Lung (tissue), 12 donors: ENCODE results near the gene LITAF. TPM values are rescaled to one million over a fixed set of nuclear protein-coding genes. Genes with fewer than 3 reads are reported as not detected.

Source experiments
- ATAC-seq: fragments of 200-7000 bp; cut with Tn5 transposase; one replicate; pipeline ENCODE4 v1.9.1; 2020; ENCODE audit warnings: moderate number of reproducible peaks; ENCODE audit not compliant: insufficient read depth, low FRiP score
- DNase-seq, 3 donors: peaks; one replicate each; pipeline ENCODE4 v3.0.0-alpha.2; 2013 to 2017
- H3K27ac ChIP-seq, 2 donors: one replicate each; pipeline ENCODE4 v1.5.1; 2013; ENCODE audit warnings: mild to moderate bottlenecking in 2 of 2, moderate library complexity in 2 of 2, control low read depth in 1 of 2, inconsistent platforms in 1 of 2, low read depth in 1 of 2, low read length in 1 of 2
- H3K27me3 ChIP-seq, 3 donors: one replicate each; pipeline ENCODE4 v1.5.1; 2013; ENCODE audit warnings: low read length in 2 of 3; ENCODE audit not compliant: control insufficient read depth in 3 of 3, insufficient read depth in 3 of 3
- H3K36me3 ChIP-seq, 4 donors: one replicate each; pipeline ENCODE4 v1.5.1; 2013; ENCODE audit warnings: low read length in 4 of 4, mild to moderate bottlenecking in 1 of 4, moderate library complexity in 1 of 4; ENCODE audit not compliant: control insufficient read depth in 4 of 4, insufficient read depth in 4 of 4
- H3K4me1 ChIP-seq, 5 donors: one replicate each; pipeline ENCODE4 v1.5.1; 2013; ENCODE audit warnings: low read length in 5 of 5, mild to moderate bottlenecking in 2 of 5, moderate library complexity in 1 of 5; ENCODE audit not compliant: control insufficient read depth in 5 of 5, insufficient read depth in 5 of 5
- H3K4me3 ChIP-seq: one replicate; pipeline ENCODE4 v1.5.1; 2013; ENCODE audit warnings: mild to moderate bottlenecking, control low read depth, moderate library complexity
- H3K9ac ChIP-seq, 2 donors: one replicate each; pipeline ENCODE4 v1.5.1; 2013; ENCODE audit warnings: low read length in 2 of 2, control low read depth in 1 of 2; ENCODE audit not compliant: insufficient read depth in 1 of 2
- H3K9me3 ChIP-seq, 4 donors: one replicate each; pipeline ENCODE4 v1.5.1; 2013; ENCODE audit warnings: low read length in 3 of 4, mild to moderate bottlenecking in 1 of 4, moderate library complexity in 1 of 4; ENCODE audit not compliant: control insufficient read depth in 4 of 4, insufficient read depth in 3 of 4
- CTCF ChIP-seq: IDR thresholded peaks from 2 replicates; pipeline ENCODE4 v1.5.1; 2012; ENCODE audit warnings: mild to moderate bottlenecking; ENCODE audit errors: control extremely low read depth, extremely low read depth
- WGBS, 2 donors: extraction: QIAGEN DNeasy Blood & Tissue Kit; methylation state at CpG; one replicate each; pipeline ENCODE4 v1.1.7; 2013; 5-methylcytosine and 5-hydroxymethylcytosine counted together
- polyA plus RNA-seq, 2 donors: library from polyadenylated mRNA; stranded (reverse); fragments of 200-250 nt; gene quantifications; one replicate each; pipeline ENCODE4 v1.2.1, GENCODE V29; 2013
- total RNA-seq, 2 donors: library from RNA; depleted of rRNA in 1 of 2; stranded (reverse); fragments of >200 nt in 1 of 2; gene quantifications; one replicate each; pipeline ENCODE4 v1.2.1, GENCODE V29; 2014 to 2021
- donor health status: control.
- donor health status: control.
- donor health status: Bipolar disorder and iron deficiency.
- donor health status: healthy.
- donor health status: DM: yes; HTN: yes; CAD: no.

The LITAF gene
- total and polyA plus RNA-seq, 4 donors, result 66.4 to 406 (median 146) TPM

- Histone ChIP-seq H3K4me1 (no peaks in the 10 kb centered on the region), H3K27ac (no peak overlapping the region), H3K36me3 (no peaks in the 10 kb centered on the region), H3K27me3 (no peaks in the 10 kb centered on the region), H3K9me3 (no peaks in the 10 kb centered on the region), H3K4me3 (no peak overlapping the region), H3K9ac (no peak overlapping the region)
- DNase-seq (no peak), ATAC-seq (no peak)
- no peak for TF ChIP-seq CTCF
- 79 to 84% methylated on average over 12 of the region's 12 CpGs for WGBS, 2 donors
These were observed 76.3 kb downstream of the LITAF start for GRCh38 chr16:11510178-11510973.

- H3K4me3 ChIP-seq, result no peak overlapping the region
- H3K9me3 ChIP-seq, result no peaks in the 10 kb centered on the region
- no peak overlapping the region for H3K9ac ChIP-seq
- no peaks in the 10 kb centered on the region for H3K36me3 ChIP-seq
- no peak for ATAC-seq
- no peak for DNase-seq
- no peak overlapping the region for H3K27ac ChIP-seq
- 83 to 84% methylated on average over 3 of the region's 3 CpGs for whole genome bisulfite sequencing, 2 donors
- TF ChIP-seq CTCF, result no peak
- H3K27me3 ChIP-seq, result no peaks in the 10 kb centered on the region
- H3K4me1 ChIP-seq, result no peaks in the 10 kb centered on the region
These were observed 78.7 kb downstream of the LITAF start for GRCh38 chr16:11507991-11508390.

GRCh38 chr16:11507350-11507749 lies 79.4 kb downstream of the LITAF start:
- Histone ChIP-seq H3K27me3 (no peaks in the 10 kb centered on the region), H3K36me3 (no peaks in the 10 kb centered on the region), H3K27ac (no peak overlapping the region), H3K4me1 (no peaks in the 10 kb centered on the region), H3K4me3 (no peak overlapping the region), H3K9me3 (no peaks in the 10 kb centered on the region), H3K9ac (no peak overlapping the region)
- ATAC-seq (no peak), DNase-seq (no peak)
- 94 to 95% methylated on average over 7 of the region's 7 CpGs for WGBS, 2 donors
- TF ChIP-seq CTCF, result no peak
